Gastroesophageal sphincter (tissue), 3 donors: ENCODE results near the gene RINL.

Experiments
- CTCF ChIP-seq, 4 experiments: fragments of 200-600 bp in 2 of 4; fragments of 450-650 bp in 2 of 4; sonication (generic) in 1 of 4; IDR thresholded peaks; one replicate each; pipeline ENCODE4 v1.5.1; 2017 to 2019; ENCODE audit warnings: antibody characterized with exemption in 4 of 4, mild to moderate bottlenecking in 2 of 4, moderate library complexity in 2 of 4
- EP300 ChIP-seq: sonication (generic); formaldehyde crosslinking; IDR thresholded peaks from one replicate; pipeline ENCODE4 v1.6.1; 2017; ENCODE audit warnings: antibody characterized with exemption, mild to moderate bottlenecking
- POLR2A ChIP-seq, 2 donors: fragments of 450-650 bp; IDR thresholded peaks; one replicate each; pipeline ENCODE4 v1.6.1; 2017; ENCODE audit warnings: antibody characterized with exemption in 2 of 2, mild to moderate bottlenecking in 2 of 2, moderate library complexity in 1 of 2
- POLR2AphosphoS5 ChIP-seq: sonication (generic); formaldehyde crosslinking; IDR thresholded peaks from one replicate; pipeline ENCODE4 v1.6.1; 2017; ENCODE audit warnings: antibody characterized with exemption

- TF ChIP-seq EP300 (no peak), POLR2A (IDR thresholded peaks at IDR 0.05) (no peak), POLR2AphosphoS5 (no peak), CTCF (IDR thresholded peaks at IDR 0.05) (no peak)
Measured at GRCh38 chr19:38898788-38899446, 20.8 kb upstream of the RINL start.
